ENCODE measurements around the gene KIRREL3.

The KIRREL3 gene

GRCh38 chr11:126997196-126997595, 3.4 kb downstream of the KIRREL3 start:
- no peak for DNase-seq (ENCODE audit: low read depth in 2 of 2)

- DNase-seq (ENCODE audit: low read depth in 2 of 2): no peak
Measured at GRCh38 chr11:126996036-126996804, 4.3 kb downstream of the KIRREL3 start.

GRCh38 chr11:126993599-126993998, 7.0 kb downstream of the KIRREL3 start:
- no peak for DNase-seq (ENCODE audit: low read depth in 2 of 2)

- DNase-seq (ENCODE audit: low read depth in 2 of 2): peak; percentile 82 to 84
Measured at GRCh38 chr11:126992804-126993111, 7.8 kb downstream of the KIRREL3 start.

GRCh38 chr11:126992065-126992803, 8.3 kb downstream of the KIRREL3 start:
- peak; percentile 93 to 94 for DNase-seq (ENCODE audit: low read depth in 2 of 2)

- no peak for DNase-seq (ENCODE audit: low read depth in 2 of 2)
Measured at GRCh38 chr11:126991596-126991995, 9.0 kb downstream of the KIRREL3 start.

GRCh38 chr11:126990716-126991480, 9.7 kb downstream of the KIRREL3 start:
- no peak for DNase-seq (ENCODE audit: low read depth in 2 of 2)

- peak in 1 of 2 experiments; percentile 37 for DNase-seq (ENCODE audit: low read depth in 2 of 2)
Measured at GRCh38 chr11:126989942-126990715, 10.4 kb downstream of the KIRREL3 start.

GRCh38 chr11:126988655-126989054, 11.9 kb downstream of the KIRREL3 start:
- DNase-seq (ENCODE audit: low read depth in 2 of 2): no peak

- no peak for DNase-seq (ENCODE audit: low read depth in 2 of 2)
Measured at GRCh38 chr11:126981635-126982034, 18.9 kb downstream of the KIRREL3 start.

- no peak for DNase-seq (ENCODE audit: low read depth in 2 of 2)
Measured at GRCh38 chr11:126978911-126979310, 21.7 kb downstream of the KIRREL3 start.

- DNase-seq (ENCODE audit: low read depth in 2 of 2): no peak
Measured at GRCh38 chr11:126978165-126978564, 22.4 kb downstream of the KIRREL3 start.

GRCh38 chr11:126973051-126973450, 27.5 kb downstream of the KIRREL3 start:
- DNase-seq (ENCODE audit: low read depth in 2 of 2): no peak

GRCh38 chr11:126971305-126971704, 29.3 kb downstream of the KIRREL3 start:
- no peak for DNase-seq (ENCODE audit: low read depth in 2 of 2)

GRCh38 chr11:126969865-126970479, 30.6 kb downstream of the KIRREL3 start:
- DNase-seq (ENCODE audit: low read depth in 2 of 2): no peak

GRCh38 chr11:126968915-126969314, 31.7 kb downstream of the KIRREL3 start:
- no peak for DNase-seq (ENCODE audit: low read depth in 2 of 2)

- no peak for DNase-seq (ENCODE audit: low read depth in 2 of 2)
Measured at GRCh38 chr11:126965331-126965730, 35.2 kb downstream of the KIRREL3 start.

- DNase-seq (ENCODE audit: low read depth in 2 of 2): peak; percentile 26 to 36
Measured at GRCh38 chr11:126963603-126964363, 36.8 kb downstream of the KIRREL3 start.

- DNase-seq (ENCODE audit: low read depth in 2 of 2): no peak
Measured at GRCh38 chr11:126963115-126963514, 37.5 kb downstream of the KIRREL3 start.

GRCh38 chr11:126959700-126960099, 40.9 kb downstream of the KIRREL3 start:
- DNase-seq (ENCODE audit: low read depth in 2 of 2): no peak

- no peak for DNase-seq (ENCODE audit: low read depth in 2 of 2)
Measured at GRCh38 chr11:126956635-126957034, 43.9 kb downstream of the KIRREL3 start.

Measured in fibroblast of skin of left biceps (primary cell).